Adipocyte (in vitro differentiated cells): ENCODE results near the gene UNC13D.

Source experiments
- DNase-seq: peaks from one replicate; pipeline ENCODE4 v3.0.0-alpha.2; 2015; ENCODE audit warnings: low read depth
- H3K27me3 ChIP-seq: replicated peaks from 2 replicates; pipeline ENCODE4 v1.7.0; 2013; ENCODE audit warnings: mild to moderate bottlenecking, low read length, moderate library complexity; ENCODE audit not compliant: control insufficient read depth, insufficient read depth
- H3K36me3 ChIP-seq: 2 replicates; pipeline ENCODE4 v1.7.0; 2013; ENCODE audit warnings: low read length, mild to moderate bottlenecking, moderate library complexity; ENCODE audit not compliant: control insufficient read depth, insufficient read depth, severe bottlenecking
- H3K4me1 ChIP-seq: 2 replicates; pipeline ENCODE4 v1.7.0; 2013; ENCODE audit warnings: mild to moderate bottlenecking, low read length, moderate library complexity; ENCODE audit not compliant: control insufficient read depth, insufficient read depth
- H3K4me3 ChIP-seq: 2 replicates; pipeline ENCODE4 v1.7.0; 2013; ENCODE audit warnings: mild to moderate bottlenecking, low read length, moderate library complexity
- H3K9ac ChIP-seq: 2 replicates; pipeline ENCODE4 v1.7.0; 2013; ENCODE audit warnings: mild to moderate bottlenecking, low read length, moderate library complexity
- H3K9me3 ChIP-seq: 2 replicates; pipeline ENCODE4 v1.7.0; 2013; ENCODE audit warnings: mild to moderate bottlenecking, low read length, moderate library complexity; ENCODE audit not compliant: control insufficient read depth

The UNC13D gene

DNA sequence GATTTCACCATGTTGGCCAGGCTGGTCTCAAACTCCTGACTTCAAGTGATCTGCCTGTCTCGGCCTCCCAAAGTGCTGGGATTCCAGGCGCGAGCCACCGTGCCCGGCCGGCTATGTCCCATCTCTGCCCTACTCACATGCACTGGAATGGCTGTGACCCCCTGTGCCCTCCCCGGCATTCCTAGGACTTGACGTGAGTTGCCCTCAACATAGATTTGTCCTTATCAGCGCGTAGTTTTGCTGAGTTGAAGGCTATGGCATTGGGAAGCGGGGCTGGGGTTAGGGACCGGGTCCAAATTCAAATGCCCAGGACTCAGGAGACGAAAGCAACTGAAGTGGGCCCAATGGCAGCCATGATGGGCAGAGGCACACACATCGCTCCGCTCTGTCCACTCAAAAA lies 5.8 kb downstream of the UNC13D start:
- no peaks in the 10 kb centered on the region for H3K36me3 ChIP-seq
- no peak overlapping the region for H3K4me3 ChIP-seq
- no peaks in the 10 kb centered on the region for H3K27me3 ChIP-seq
- no peak for DNase-seq
- no peaks in the 10 kb centered on the region for H3K9me3 ChIP-seq
- no peak overlapping the region for H3K9ac ChIP-seq
- H3K4me1 ChIP-seq: no peaks in the 10 kb centered on the region

DNA sequence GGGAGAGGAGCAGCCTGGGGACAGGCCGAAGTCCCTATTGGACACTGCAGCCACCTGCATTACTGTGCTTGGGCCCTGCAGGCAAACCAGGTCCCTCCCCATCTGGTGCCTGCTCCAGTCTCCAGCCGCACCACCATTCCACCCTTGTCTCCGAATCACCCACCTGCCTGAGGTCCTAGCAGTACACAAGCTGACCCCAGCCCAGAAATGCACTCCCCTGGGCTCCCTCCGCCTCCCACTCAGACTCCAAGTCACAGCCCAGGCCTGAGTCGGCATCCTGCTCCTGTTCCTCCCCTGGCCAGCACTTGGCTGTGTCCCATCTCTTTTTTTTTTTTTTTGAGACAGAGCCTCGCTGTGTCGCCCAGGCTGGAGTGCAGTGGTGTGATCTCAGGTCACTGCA lies 6.3 kb downstream of the UNC13D start:
- Histone ChIP-seq H3K4me1 (no peaks in the 10 kb centered on the region), H3K9me3 (no peaks in the 10 kb centered on the region), H3K9ac (no peak overlapping the region), H3K4me3 (no peak overlapping the region), H3K27me3 (no peaks in the 10 kb centered on the region), H3K36me3 (no peaks in the 10 kb centered on the region)
- DNase-seq: no peak

DNA sequence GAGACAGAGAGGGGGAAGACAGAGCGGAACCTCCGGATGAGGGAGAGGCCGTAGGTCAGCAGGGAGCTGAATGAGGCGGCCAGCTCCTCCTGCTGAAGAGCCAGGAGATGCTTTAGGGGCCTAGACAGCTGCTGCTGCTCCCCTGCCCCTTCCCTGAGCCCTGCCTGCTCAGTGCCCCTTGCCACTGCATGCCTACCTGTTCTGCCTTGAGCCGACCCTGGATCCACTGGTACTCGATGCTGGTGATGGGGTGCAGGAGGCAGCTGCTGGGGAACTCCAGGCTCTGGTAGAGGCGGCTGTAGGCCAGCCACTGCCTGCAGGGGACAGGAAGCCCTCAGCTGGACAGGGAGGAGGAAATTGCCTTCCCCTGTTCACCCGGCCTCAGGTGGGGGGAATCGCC lies 7.6 kb downstream of the UNC13D start:
- no peak for DNase-seq
- H3K36me3 ChIP-seq: no peaks in the 10 kb centered on the region
- no peaks in the 10 kb centered on the region for H3K9me3 ChIP-seq
- no peaks in the 10 kb centered on the region for H3K27me3 ChIP-seq
- H3K4me1 ChIP-seq: no peaks in the 10 kb centered on the region
- H3K9ac ChIP-seq: no peak overlapping the region
- no peak overlapping the region for H3K4me3 ChIP-seq

DNA sequence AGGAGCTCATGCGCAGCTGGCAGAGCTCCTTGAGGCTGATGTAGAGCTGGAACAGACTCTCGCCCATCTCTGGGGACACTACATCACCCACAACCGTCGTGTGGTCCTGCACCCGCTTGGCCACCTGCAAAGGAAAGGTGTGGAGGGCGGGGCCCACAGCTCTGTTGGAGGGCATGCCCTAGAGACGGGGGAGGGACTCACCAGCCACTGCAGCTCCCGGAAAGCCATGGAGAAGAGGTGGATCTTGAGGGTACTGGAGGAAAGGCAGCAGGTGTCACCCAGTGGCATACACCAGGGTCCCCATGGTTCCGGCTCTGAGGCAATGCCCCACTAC lies 8.6 kb downstream of the UNC13D start:
- no peaks in the 10 kb centered on the region for H3K9me3 ChIP-seq
- no peak overlapping the region for H3K9ac ChIP-seq
- no peaks in the 10 kb centered on the region for H3K27me3 ChIP-seq
- H3K36me3 ChIP-seq: no peaks in the 10 kb centered on the region
- DNase-seq: no peak
- H3K4me1 ChIP-seq: no peaks in the 10 kb centered on the region
- H3K4me3 ChIP-seq: no peak overlapping the region

DNA sequence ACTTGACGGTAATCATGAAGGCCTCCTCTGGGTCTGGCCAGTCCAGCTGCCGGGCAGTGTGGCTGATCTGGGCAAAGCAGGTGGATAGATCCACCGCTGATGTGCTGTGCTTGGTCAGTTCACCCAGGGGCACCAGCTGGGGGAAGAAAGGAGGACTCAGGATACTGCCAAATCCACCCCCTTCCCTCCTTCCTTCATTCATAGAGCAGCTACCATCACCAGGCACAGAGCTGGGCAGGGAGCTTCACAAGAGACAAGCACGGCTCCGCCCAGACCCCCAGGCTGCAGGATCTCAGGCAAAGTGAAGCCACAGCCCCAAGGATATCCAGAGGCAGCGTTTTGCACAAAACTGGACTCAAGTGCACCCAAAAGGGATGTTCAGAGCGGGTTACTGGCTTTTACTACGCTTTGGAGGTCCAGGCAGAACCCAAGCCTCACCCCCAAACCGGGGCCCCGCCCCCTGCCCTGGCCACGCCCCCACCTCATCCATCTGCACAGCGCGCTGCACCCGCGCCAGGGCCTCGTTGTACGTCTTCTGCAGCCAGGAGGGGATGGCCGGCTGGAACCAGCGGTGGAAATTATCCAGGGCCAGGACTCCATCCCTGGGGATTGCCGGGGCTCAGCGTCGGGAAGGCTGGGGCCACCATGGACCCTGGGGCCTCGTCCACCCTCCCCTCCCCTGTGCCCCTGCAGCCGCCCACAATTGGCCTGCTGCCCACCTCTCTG lies 9.1 kb downstream of the UNC13D start:
- Histone ChIP-seq H3K9ac (no peak overlapping the region), H3K9me3 (no peaks in the 10 kb centered on the region), H3K27me3 (no peaks in the 10 kb centered on the region), H3K4me1 (no peaks in the 10 kb centered on the region), H3K4me3 (no peak overlapping the region), H3K36me3 (no peaks in the 10 kb centered on the region)
- DNase-seq: no peak

DNA sequence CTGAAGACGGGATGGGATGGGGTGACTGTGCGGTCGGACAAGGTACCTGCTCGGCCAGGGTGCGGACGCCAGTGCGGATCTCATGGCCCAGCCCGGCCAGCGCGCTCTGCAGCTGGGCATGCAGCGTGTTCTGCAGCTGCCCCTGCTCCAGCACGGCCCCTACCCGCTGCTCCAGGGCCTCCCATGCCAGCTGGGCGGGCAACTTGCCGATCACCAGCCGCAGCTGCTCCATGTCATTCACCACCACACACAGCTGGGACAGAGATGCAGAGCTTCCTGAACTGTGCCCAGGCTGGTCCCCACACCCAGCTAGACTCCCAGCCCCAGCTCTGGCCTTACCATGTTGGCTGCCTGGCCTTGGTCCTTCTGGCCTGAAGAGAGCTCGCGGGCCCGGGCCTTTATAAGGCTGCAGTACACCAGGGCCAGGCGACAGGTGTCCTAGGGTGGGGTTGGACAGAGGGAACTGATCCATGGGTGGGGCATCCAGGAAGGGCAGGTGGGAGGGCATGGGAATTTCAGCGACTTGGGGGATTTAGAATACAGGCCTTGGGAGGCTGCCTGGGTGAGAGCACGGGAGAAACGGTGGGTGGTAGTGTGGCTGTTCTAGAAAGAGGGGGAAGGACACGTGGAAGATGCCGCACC lies 9.8 kb downstream of the UNC13D start:
- Histone ChIP-seq H3K4me1 (no peaks in the 10 kb centered on the region), H3K27me3 (no peaks in the 10 kb centered on the region), H3K4me3 (no peak overlapping the region), H3K9ac (no peak overlapping the region), H3K36me3 (no peaks in the 10 kb centered on the region), H3K9me3 (no peaks in the 10 kb centered on the region)
- DNase-seq: no peak

DNA sequence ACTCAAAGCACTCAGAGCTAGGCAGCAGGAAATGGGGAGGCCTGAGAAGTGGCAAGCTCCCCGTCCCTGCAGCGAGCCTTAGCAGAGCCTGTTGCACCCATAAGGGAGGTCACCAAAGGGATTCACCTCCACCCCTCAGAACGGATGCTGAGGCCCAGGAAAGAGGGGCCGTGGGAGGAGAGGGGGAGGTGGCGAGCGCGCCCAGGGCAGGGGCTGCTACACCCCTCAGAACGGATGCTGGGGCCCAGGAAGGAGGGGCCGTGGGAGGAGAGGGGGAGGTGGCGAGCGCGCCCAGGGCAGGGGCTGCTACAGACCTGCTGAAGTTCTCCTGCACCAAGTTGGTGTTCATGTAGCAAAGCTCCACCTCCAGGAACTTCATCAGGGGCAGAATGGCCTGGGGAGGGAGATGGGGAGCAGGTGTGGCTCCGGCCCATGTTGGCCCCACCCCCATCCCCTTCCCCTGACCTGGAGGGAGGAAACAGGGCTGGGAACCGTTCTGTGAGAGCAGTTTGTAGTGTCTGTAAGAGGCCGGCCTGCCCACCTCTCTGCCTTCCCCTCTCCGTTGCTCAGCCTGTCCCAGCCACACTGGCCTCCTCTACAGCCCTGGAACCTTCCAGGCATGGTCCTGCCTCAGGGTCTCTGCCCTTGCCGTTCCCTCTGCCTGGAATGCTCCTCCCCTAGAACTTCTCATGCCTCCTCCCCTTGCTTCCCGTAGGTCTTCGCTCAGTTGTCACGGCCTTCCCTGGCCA lies 11.4 kb downstream of the UNC13D start:
- no peaks in the 10 kb centered on the region for H3K27me3 ChIP-seq
- DNase-seq: no peak
- H3K4me1 ChIP-seq: peaks cover 3% of the 10 kb centered on the region
- H3K9ac ChIP-seq: no peak overlapping the region
- H3K9me3 ChIP-seq: no peaks in the 10 kb centered on the region
- H3K36me3 ChIP-seq: no peaks in the 10 kb centered on the region
- H3K4me3 ChIP-seq: no peak overlapping the region

DNA sequence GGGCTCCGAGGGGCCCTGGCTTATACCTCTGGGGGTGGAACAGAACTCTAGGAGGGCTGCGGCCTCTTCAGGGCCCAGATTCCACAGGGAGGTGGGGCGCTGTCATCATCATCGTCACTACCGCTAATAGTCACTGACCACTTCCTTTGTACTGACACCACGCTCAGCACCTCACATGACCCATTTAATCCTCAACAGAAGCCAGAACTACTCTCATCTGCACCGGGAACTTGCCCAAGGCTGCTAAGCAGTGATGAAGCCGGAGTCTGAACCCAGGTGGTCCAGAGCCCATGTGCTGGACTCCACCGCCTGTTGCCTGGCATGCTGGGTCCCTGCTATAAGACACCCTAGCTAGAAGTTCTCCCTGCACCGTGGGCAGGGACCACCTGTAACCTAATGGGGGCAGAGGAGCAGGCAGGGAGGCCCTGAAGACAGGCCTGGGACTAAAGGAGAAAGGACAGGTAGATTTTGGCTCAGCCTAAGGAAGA lies 12.0 kb downstream of the UNC13D start:
- Histone ChIP-seq H3K36me3 (no peaks in the 10 kb centered on the region), H3K9me3 (no peaks in the 10 kb centered on the region), H3K9ac (no peak overlapping the region), H3K4me3 (no peak overlapping the region), H3K4me1 (peaks cover 9% of the 10 kb centered on the region), H3K27me3 (no peaks in the 10 kb centered on the region)
- no peak for DNase-seq

DNA sequence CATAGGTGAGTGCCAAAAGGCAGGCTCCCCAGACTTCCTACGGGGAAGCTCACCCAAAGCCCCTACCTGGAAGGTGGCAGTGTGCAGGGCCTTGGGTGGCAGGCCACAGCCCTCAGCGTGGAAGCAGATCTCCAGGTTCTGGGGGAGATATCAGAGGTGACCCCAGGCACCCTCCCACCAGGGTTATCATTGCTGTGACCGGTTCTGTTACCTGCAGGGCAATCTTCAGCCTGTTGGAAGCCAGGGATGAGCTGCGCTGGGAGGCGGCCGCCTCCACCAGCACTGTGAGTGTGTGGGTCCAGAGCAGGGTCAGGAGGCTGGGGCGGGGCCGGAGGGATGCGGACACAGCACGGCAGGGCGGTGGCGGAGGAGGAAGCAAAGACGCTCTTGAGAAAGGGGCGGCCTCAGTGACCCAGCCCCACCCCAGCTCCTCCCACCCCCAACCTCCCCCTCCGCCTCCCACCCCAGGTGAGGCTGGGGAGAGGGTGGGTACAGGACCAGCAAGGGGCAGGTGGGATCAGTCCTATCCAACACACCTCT lies 13.1 kb downstream of the UNC13D start:
- H3K9ac ChIP-seq: no peak overlapping the region
- no peak for DNase-seq

DNA sequence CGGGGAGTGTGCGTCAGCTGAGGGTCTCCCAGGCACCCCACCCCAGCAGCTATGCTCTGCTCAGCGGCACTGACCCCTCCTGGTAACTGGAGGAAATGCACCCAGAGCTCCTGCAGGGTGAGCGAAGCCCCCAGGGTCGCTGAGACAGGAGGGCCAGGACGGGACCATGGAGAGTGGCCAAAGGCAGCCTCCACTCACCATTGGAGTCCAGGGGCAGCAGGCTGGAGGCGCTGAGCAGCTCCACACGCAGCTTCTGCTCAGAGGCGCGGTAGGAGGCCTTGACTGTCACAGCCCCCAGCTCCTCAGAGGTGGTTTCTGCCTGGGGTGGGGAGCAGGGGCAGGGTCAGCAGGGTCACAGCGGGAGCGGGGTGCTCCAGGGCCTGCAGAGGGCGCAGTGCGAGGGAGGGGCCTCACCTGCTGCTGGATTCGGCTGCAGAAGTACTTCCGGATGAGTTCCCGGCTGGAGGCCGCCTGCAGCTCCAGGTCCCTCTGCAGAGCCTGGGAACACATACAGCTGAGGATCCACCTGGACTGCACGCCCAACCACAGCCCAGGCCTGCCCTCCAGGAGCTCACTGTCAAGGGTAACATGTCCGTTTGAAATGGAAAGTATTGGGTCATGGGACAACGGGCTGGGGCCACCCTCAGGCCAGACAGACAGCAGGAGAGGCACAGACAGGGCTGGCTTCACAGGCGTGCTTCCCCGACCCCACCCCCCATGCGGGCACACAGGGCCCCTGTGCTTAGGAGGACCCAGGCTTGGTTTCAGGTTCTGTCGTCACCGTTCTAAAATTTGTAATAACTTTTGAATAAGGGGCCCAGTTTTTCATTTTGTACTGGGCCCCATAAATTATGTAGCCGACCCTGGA lies 13.8 kb downstream of the UNC13D start:
- peaks cover 15% of the 10 kb centered on the region for H3K4me1 ChIP-seq
- H3K4me3 ChIP-seq: no peak overlapping the region
- no peaks in the 10 kb centered on the region for H3K9me3 ChIP-seq
- H3K36me3 ChIP-seq: no peaks in the 10 kb centered on the region
- H3K9ac ChIP-seq: no peak overlapping the region
- no peaks in the 10 kb centered on the region for H3K27me3 ChIP-seq
- DNase-seq: peak; percentile 28

More for the DNA sequence above, 13.1 kb downstream of the UNC13D start:
- H3K27me3 ChIP-seq: no peaks in the 10 kb centered on the region
- no peak overlapping the region for H3K4me3 ChIP-seq
- no peaks in the 10 kb centered on the region for H3K9me3 ChIP-seq
- no peaks in the 10 kb centered on the region for H3K36me3 ChIP-seq
- peaks cover 15% of the 10 kb centered on the region for H3K4me1 ChIP-seq
